Hepatocyte (in vitro differentiated cells): ENCODE data around the gene ZCCHC24.

Source experiments
- CTCF ChIP-seq: fragments of 200-600 bp; sonication (generic); IDR thresholded peaks from 2 replicates; pipeline ENCODE4 v1.5.1; 2016; ENCODE audit warnings: antibody characterized with exemption, mild to moderate bottlenecking; ENCODE audit not compliant: poor library complexity
- EZH2 ChIP-seq: fragments of 200-600 bp; sonication (generic); IDR thresholded peaks from 2 replicates; pipeline ENCODE4 v1.6.1; 2016; ENCODE audit warnings: antibody characterized with exemption, mild to moderate bottlenecking, borderline replicate concordance
- EZH2phosphoT487 ChIP-seq: fragments of 200-600 bp; sonication (generic); IDR thresholded peaks from one replicate; pipeline ENCODE4 v1.6.1; 2018; ENCODE audit warnings: antibody characterized with exemption, mild to moderate bottlenecking, low read depth, moderate library complexity; ENCODE audit not compliant: unreplicated experiment, severe bottlenecking

- no peak for TF ChIP-seq CTCF
- no peak for TF ChIP-seq EZH2phosphoT487
- no peak for TF ChIP-seq EZH2
Measured at GRCh38 chr10:79471776-79472175, 26.4 kb upstream of the ZCCHC24 start.
